ENCODE measurements around the gene ZBTB20.

Gene ZBTB20

DNA sequence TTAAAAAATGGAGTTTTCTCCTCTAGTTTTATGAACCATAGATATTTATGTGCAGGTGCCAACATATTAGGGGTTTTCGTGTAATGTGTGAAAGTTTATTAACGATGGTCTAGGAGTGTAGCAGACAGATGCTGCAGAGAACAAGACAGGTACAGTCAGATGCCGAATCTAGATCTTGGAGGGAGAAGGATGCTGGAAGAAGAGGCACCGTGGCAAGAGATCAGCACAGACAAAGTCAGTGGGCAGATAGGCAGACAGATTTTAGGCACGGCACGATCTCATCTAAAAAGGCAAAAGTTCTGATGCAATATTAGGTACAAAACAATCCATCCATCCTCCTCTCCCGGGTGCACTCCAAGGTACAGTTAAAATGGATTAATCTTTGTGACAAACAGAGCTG lies 691.7 kb downstream of the ZBTB20 start:
- DNase-seq (ENCODE audit: low read depth): no peak
- H3K4me3 ChIP-seq (ENCODE audit: control insufficient read depth, low read depth, low read length): no peak overlapping the region
- TF ChIP-seq, protein P1, sequence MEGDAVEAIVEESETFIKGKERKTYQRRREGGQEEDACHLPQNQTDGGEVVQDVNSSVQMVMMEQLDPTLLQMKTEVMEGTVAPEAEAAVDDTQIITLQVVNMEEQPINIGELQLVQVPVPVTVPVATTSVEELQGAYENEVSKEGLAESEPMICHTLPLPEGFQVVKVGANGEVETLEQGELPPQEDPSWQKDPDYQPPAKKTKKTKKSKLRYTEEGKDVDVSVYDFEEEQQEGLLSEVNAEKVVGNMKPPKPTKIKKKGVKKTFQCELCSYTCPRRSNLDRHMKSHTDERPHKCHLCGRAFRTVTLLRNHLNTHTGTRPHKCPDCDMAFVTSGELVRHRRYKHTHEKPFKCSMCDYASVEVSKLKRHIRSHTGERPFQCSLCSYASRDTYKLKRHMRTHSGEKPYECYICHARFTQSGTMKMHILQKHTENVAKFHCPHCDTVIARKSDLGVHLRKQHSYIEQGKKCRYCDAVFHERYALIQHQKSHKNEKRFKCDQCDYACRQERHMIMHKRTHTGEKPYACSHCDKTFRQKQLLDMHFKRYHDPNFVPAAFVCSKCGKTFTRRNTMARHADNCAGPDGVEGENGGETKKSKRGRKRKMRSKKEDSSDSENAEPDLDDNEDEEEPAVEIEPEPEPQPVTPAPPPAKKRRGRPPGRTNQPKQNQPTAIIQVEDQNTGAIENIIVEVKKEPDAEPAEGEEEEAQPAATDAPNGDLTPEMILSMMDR (IDR thresholded peaks at IDR 0.05; ENCODE audit: control insufficient read depth, insufficient read depth, low read depth, low read length, missing control alignments): no peak

DNA sequence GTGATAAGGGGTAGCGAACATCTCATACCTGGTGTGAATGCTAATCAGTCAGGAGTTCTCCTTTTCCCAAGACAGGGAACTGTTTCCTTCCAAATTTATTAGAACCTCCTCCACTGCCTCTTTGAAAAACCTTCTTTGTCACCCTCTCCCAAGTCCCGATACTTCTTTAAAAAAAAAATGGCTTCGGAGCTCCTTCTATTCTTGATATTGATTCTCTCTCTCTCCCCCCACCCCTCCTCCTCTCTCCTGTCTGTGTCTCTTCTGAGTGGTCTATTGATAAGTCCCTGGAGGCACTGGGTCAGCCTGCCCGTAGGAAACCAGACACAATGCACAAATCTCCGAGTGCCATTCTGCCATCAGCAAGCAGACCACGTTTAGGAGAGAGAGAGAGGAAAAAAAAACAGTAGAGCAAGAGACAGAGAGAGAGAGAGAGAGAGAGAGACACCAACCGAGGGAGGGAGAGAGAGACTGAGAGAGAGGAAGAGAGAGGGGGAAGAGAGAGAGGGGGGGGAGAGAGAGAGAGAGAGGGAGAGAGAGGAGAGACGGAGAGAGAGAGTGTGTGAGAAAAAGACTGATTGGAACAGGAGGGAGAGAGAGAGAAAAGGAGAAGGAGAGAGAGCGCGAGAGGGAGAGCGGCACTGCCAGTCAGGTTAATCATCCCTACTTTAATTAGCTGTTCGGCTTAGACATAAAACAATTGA lies 692.4 kb downstream of the ZBTB20 start:
- DNase-seq (ENCODE audit: low read depth): no peak
- TF ChIP-seq, protein P1 (IDR thresholded peaks at IDR 0.05; ENCODE audit: control insufficient read depth, insufficient read depth, low read depth, low read length, missing control alignments): no peak
- H3K4me3 ChIP-seq (ENCODE audit: control insufficient read depth, low read depth, low read length): peak overlapping the region; percentile 31

DNA sequence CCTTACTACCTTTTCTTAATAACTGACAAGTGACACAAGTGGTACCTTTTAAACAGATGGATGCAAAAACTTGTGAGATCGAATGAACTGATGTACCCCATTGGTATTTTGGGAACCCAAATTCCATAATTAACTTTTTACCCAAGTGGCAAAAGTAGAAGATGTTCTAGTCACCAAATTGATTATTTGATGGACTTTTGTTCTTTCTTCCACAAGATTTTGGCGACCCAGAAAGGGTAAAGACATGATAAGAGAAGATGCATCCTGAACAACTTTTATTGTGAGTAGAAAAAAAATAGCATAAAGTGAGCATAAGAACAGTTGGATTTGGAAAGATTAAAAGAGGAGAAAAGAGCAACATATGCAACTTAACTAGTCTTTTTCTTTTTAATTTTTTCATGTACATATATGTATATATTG lies 693.7 kb downstream of the ZBTB20 start:
- no peak overlapping the region for H3K4me3 ChIP-seq (ENCODE audit: control insufficient read depth, low read depth, low read length)
- no peak for DNase-seq (ENCODE audit: low read depth)
- TF ChIP-seq, protein P1 (IDR thresholded peaks at IDR 0.05; ENCODE audit: control insufficient read depth, insufficient read depth, low read depth, low read length, missing control alignments): no peak

DNA sequence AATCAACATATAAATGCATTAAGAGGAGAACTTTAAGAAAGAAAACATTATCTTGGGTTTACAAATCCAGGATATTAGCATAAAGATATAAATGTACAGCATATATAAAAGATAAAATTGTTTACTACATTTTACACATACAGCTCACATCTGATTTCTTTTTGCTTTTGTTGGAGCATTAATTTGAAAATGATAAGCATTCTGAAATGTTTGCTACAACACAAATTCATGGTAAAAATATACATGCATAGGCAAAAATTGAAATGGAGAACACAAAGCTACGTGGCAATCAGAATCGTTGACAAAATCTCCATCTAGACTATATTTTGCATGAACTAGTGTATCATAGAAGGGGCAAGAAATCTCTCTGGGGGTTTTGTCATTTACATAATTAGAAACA lies 694.2 kb downstream of the ZBTB20 start:
- H3K4me3 ChIP-seq (ENCODE audit: control insufficient read depth, low read depth, low read length): no peak overlapping the region
- TF ChIP-seq, protein P1 (IDR thresholded peaks at IDR 0.05; ENCODE audit: control insufficient read depth, insufficient read depth, low read depth, low read length, missing control alignments): no peak
- DNase-seq (ENCODE audit: low read depth): no peak

DNA sequence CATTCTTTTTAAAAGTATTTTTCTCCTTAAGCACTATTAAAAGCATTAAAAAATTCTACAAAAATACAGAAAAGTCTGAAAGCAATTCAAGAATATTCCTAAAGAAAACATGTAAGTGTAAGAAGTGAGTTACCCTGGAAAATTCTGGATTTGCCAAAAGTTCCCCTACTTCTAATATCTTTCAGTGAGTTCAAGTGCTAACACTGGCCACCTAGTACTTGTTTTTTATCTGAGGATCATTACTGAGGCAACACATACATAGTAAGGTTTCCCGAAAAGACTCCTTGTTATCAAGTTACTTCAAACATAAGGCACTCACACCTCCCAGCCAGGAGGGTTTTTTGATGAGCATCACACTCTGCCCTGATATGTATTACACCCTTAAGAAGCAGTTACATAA lies 694.8 kb downstream of the ZBTB20 start:
- no peak for DNase-seq (ENCODE audit: low read depth)
- no peak overlapping the region for H3K4me3 ChIP-seq (ENCODE audit: control insufficient read depth, low read depth, low read length)
- TF ChIP-seq, protein P1 (IDR thresholded peaks at IDR 0.05; ENCODE audit: control insufficient read depth, insufficient read depth, low read depth, low read length, missing control alignments): no peak

DNA sequence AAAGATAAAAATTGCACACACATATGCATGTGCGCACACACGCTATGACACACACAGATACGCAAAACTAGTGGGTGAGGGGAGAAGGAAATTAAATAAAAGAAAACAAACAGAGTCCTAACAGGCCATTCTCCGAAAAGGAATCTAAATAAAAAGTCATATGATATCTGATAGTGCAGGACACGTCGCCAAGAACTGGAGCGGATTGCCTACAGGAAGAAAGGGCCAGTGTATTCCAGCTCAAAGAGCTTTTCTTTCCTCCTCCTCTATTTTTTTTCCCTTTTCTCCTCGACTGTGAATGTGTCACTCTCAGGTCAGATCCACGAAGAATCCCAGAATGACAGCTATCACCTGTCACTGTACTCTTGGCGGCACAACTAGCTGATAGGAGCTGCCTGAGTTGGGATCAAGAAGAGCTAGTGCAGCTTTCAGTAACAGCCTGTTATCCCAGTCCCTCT lies 695.5 kb downstream of the ZBTB20 start:
- H3K4me3 ChIP-seq (ENCODE audit: control insufficient read depth, low read depth, low read length): no peak overlapping the region; the same call in none of the 2 replicates
- no peak for DNase-seq (ENCODE audit: low read depth)
- TF ChIP-seq, protein P1 (IDR thresholded peaks at IDR 0.05; ENCODE audit: control insufficient read depth, insufficient read depth, low read depth, low read length, missing control alignments): no peak
